ENCODE results near the gene UCMA.

DNA sequence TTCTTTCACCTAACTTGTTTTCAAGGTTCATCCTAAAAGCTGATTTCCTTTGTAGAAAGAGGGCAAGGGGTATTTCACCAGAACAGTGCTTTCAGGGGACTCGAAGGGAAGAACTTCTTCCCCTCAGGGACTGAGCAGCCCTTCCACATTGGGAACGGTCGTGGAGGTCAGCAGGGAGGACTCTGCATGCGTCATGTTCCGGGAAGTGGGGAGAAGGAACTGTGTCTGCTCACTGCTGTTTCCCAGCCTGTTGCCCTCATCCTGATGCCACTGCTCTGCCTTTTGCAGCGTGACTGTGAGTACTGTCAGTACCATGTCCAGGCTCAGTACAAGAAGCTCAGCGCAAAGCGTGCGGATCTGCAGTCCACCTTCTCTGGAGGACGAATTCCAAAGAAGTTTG lies 45.6 kb downstream of the UCMA start:
- TF ChIP-seq, protein P1, sequence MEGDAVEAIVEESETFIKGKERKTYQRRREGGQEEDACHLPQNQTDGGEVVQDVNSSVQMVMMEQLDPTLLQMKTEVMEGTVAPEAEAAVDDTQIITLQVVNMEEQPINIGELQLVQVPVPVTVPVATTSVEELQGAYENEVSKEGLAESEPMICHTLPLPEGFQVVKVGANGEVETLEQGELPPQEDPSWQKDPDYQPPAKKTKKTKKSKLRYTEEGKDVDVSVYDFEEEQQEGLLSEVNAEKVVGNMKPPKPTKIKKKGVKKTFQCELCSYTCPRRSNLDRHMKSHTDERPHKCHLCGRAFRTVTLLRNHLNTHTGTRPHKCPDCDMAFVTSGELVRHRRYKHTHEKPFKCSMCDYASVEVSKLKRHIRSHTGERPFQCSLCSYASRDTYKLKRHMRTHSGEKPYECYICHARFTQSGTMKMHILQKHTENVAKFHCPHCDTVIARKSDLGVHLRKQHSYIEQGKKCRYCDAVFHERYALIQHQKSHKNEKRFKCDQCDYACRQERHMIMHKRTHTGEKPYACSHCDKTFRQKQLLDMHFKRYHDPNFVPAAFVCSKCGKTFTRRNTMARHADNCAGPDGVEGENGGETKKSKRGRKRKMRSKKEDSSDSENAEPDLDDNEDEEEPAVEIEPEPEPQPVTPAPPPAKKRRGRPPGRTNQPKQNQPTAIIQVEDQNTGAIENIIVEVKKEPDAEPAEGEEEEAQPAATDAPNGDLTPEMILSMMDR (conservative IDR thresholded peaks at IDR 0.05; ENCODE audit: low read length): no peak
- no peak for TF ChIP-seq EZH2phosphoT487 (IDR thresholded peaks at IDR 0.05; ENCODE audit: borderline replicate concordance, low read depth, low read length)
